ENCODE measurements around the gene FURIN. TPM values are rescaled to one million over a fixed set of nuclear protein-coding genes. Genes with fewer than 3 reads are reported as not detected.
A peak's percentile ranks its signal among the peaks of the same experiment; 100 is the strongest.

FURIN gene
- total and polyA plus RNA-seq, 9 of the 15 experiments (the other 6 are each of a cell fraction or from before 2014, with no cell fraction given): 0.92 to 99.9 (median 34.8) TPM

DNA sequence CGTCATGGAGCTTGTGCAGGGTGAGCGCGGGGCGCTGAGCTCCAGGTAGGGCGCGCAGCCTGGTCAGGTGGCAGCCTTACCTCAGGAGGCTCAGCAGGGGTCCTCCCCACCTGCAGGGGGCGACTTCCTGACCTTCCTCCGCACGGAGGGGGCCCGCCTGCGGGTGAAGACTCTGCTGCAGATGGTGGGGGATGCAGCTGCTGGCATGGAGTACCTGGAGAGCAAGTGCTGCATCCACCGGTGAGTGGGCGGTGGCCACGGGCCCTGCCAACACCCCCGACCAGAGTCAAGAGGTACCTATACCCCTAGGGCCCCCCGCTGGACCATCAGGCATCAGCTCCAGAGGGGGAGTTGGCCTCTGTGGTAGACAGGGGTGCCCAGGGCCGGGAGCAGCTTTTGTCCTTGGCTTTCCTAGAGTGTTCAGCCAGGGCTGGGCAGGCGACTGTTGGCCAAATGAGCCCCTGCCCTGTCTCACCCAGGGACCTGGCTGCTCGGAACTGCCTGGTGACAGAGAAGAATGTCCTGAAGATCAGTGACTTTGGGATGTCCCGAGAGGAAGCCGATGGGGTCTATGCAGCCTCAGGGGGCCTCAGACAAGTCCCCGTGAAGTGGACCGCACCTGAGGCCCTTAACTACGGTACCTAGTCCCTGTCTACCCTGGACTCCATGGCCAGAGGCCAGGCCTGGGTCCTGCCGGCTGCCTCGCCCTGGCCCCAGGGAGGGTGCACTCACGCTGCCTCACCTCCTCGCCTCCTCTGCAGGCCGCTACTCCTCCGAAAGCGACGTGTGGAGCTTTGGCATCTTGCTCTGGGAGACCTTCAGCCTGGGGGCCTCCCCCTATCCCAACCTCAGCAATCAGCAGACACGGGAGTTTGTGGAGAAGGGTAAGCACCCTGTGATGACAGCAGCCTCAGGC, 25.0 kb downstream of the FURIN start (continued):
- TF ChIP-seq MECOM (CRISPR knock-in tag; IDR thresholded peaks at IDR 0.05) (no peak), RBFOX2 (IDR thresholded peaks at IDR 0.05; ENCODE audit: low read depth, low read length) (peak; percentile 52), HEY1 (CRISPR knock-in tag; IDR thresholded peaks at IDR 0.05; ENCODE audit: borderline replicate concordance) (no peak), POLR2A (conservative IDR thresholded peaks at IDR 0.05) (no peak), HDAC6 (IDR thresholded peaks at IDR 0.05; ENCODE audit: low read depth, low read length) (no peak), HLTF (IDR thresholded peaks at IDR 0.05) (no peak), ZC3H11A (IDR thresholded peaks at IDR 0.05; ENCODE audit: low read depth, low read length) (no peak), TEAD2 (tag; IDR thresholded peaks at IDR 0.05) (no peak), ZNF232 (CRISPR knock-in tag; IDR thresholded peaks at IDR 0.05) (no peak), NCOA4 (IDR thresholded peaks at IDR 0.05; ENCODE audit: partially characterized antibody) (no peak), BHLHE40 (IDR thresholded peaks at IDR 0.05; ENCODE audit: low read length) (no peak), XRCC5 (IDR thresholded peaks at IDR 0.05; ENCODE audit: low read depth, low read length) (no peak), RUNX1 (IDR thresholded peaks at IDR 0.05; ENCODE audit: low read depth) (no peak), KDM4B (IDR thresholded peaks at IDR 0.05; ENCODE audit: borderline replicate concordance in 2 of 2, low read depth in 1 of 2) (no peak), NCOA1 (IDR thresholded peaks at IDR 0.05; ENCODE audit: low read depth) (no peak), HCFC1 (IDR thresholded peaks at IDR 0.05; ENCODE audit: low read depth, low read length) (0 out of 2 replicates have a peak, but pooled peaks have one; percentile 16), TRIM28 (IDR thresholded peaks at IDR 0.05) (no peak), U2AF2 (optimal IDR thresholded peaks at IDR 0.05; ENCODE audit: low read depth, low read length) (no peak)
- TF ChIP-seq, protein P1, sequence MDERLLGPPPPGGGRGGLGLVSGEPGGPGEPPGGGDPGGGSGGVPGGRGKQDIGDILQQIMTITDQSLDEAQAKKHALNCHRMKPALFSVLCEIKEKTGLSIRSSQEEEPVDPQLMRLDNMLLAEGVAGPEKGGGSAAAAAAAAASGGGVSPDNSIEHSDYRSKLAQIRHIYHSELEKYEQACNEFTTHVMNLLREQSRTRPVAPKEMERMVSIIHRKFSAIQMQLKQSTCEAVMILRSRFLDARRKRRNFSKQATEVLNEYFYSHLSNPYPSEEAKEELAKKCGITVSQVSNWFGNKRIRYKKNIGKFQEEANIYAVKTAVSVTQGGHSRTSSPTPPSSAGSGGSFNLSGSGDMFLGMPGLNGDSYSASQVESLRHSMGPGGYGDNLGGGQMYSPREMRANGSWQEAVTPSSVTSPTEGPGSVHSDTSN (CRISPR knock-in tag; IDR thresholded peaks at IDR 0.05; ENCODE audit: low read depth): no peak
- TF ChIP-seq, protein P1 (tag; conservative IDR thresholded peaks at IDR 0.05; ENCODE audit: low read depth): no peak
- TF ChIP-seq, protein P2, sequence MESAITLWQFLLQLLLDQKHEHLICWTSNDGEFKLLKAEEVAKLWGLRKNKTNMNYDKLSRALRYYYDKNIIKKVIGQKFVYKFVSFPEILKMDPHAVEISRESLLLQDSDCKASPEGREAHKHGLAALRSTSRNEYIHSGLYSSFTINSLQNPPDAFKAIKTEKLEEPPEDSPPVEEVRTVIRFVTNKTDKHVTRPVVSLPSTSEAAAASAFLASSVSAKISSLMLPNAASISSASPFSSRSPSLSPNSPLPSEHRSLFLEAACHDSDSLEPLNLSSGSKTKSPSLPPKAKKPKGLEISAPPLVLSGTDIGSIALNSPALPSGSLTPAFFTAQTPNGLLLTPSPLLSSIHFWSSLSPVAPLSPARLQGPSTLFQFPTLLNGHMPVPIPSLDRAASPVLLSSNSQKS (CRISPR knock-in tag; IDR thresholded peaks at IDR 0.05): no peak
- TF ChIP-seq, protein P3, sequence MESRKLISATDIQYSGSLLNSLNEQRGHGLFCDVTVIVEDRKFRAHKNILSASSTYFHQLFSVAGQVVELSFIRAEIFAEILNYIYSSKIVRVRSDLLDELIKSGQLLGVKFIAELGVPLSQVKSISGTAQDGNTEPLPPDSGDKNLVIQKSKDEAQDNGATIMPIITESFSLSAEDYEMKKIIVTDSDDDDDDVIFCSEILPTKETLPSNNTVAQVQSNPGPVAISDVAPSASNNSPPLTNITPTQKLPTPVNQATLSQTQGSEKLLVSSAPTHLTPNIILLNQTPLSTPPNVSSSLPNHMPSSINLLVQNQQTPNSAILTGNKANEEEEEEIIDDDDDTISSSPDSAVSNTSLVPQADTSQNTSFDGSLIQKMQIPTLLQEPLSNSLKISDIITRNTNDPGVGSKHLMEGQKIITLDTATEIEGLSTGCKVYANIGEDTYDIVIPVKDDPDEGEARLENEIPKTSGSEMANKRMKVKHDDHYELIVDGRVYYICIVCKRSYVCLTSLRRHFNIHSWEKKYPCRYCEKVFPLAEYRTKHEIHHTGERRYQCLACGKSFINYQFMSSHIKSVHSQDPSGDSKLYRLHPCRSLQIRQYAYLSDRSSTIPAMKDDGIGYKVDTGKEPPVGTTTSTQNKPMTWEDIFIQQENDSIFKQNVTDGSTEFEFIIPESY (CRISPR knock-in tag; IDR thresholded peaks at IDR 0.05): peak; percentile 73
- TF ChIP-seq, protein P4, sequence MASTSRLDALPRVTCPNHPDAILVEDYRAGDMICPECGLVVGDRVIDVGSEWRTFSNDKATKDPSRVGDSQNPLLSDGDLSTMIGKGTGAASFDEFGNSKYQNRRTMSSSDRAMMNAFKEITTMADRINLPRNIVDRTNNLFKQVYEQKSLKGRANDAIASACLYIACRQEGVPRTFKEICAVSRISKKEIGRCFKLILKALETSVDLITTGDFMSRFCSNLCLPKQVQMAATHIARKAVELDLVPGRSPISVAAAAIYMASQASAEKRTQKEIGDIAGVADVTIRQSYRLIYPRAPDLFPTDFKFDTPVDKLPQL (IDR thresholded peaks at IDR 0.05; ENCODE audit: extremely low read depth, insufficient read length): no peak

All from K562 (cell line).